Neural cell (in vitro differentiated cells): Measurements from ENCODE around the gene FGD5. TPM values are rescaled to one million over a fixed set of nuclear protein-coding genes. Genes with fewer than 3 reads are reported as not detected.

ENCODE experiments used
- H2AFZ ChIP-seq: fragments of 200-600, 300-800 bp; sonication (generic), shearing (Covaris generic); 2 replicates; pipeline ENCODE4 v1.6.0; 2014; ENCODE audit warnings: low read depth, mild to moderate bottlenecking, antibody characterized with exemption, low read length, moderate library complexity
- H3F3A ChIP-seq: fragments of 200-600 bp; shearing (Covaris generic); 2 replicates; pipeline ENCODE4 v1.6.1; 2016; ENCODE audit warnings: mild to moderate bottlenecking, moderate library complexity, mixed read lengths, antibody characterized with exemption, low read length; ENCODE audit not compliant: insufficient read depth, poor library complexity, severe bottlenecking
- H3K27ac ChIP-seq: fragments of 200-600, 300-800 bp; sonication (generic), shearing (Covaris generic); 2 replicates; pipeline ENCODE4 v1.5.1; 2014; ENCODE audit warnings: mild to moderate bottlenecking, low read length, moderate library complexity
- H3K27me3 ChIP-seq: fragments of 300-800, 200-600 bp; sonication (generic), shearing (Covaris generic); 2 replicates; pipeline ENCODE4 v1.6.0; 2014; ENCODE audit warnings: mild to moderate bottlenecking, low read depth, low read length, moderate library complexity; ENCODE audit not compliant: insufficient read depth
- H3K36me3 ChIP-seq: fragments of 300-800, 200-600 bp; sonication (generic), shearing (Covaris generic); 2 replicates; pipeline ENCODE4 v1.5.1; 2014; ENCODE audit warnings: mild to moderate bottlenecking, antibody characterized with exemption, low read length, moderate library complexity; ENCODE audit not compliant: insufficient read depth
- H3K4me2 ChIP-seq: fragments of 300-800, 200-600 bp; sonication (generic), shearing (Covaris generic); 2 replicates; pipeline ENCODE4 v1.6.0; 2014; ENCODE audit warnings: mild to moderate bottlenecking, low read length
- H3K4me3 ChIP-seq: fragments of 300-800, 200-600 bp; sonication (generic), shearing (Covaris generic); 2 replicates; pipeline ENCODE4 v1.5.1; 2014; ENCODE audit warnings: mild to moderate bottlenecking, low read length, moderate library complexity
- H3K79me2 ChIP-seq: fragments of 200-600 bp; shearing (Covaris generic); replicated peaks from 2 replicates; pipeline ENCODE4 v1.6.0; 2014; ENCODE audit warnings: mild to moderate bottlenecking, low read length, moderate library complexity; ENCODE audit not compliant: insufficient read depth
- H3K9ac ChIP-seq: fragments of 300-800, 200-600 bp; sonication (generic), shearing (Covaris generic); 2 replicates; pipeline ENCODE4 v1.6.1; 2016; ENCODE audit warnings: mild to moderate bottlenecking, low read length, mixed read lengths
- H3K9me2 ChIP-seq: fragments of 200-600 bp; shearing (Covaris generic); 2 replicates; pipeline ENCODE4 v1.6.1; 2016; ENCODE audit warnings: mild to moderate bottlenecking, low read length, mixed read lengths; ENCODE audit not compliant: insufficient read depth
- H3K9me3 ChIP-seq: fragments of 200-600, 300-800 bp; sonication (generic), shearing (Covaris generic); 2 replicates; pipeline ENCODE4 v1.6.1; 2016; ENCODE audit warnings: mild to moderate bottlenecking, mixed run types, low read length, moderate library complexity, mixed read lengths
- H4K20me1 ChIP-seq: fragments of 200-600 bp; shearing (Covaris generic); 2 replicates; pipeline ENCODE4 v1.6.1; 2016; ENCODE audit warnings: mild to moderate bottlenecking, mixed run types; ENCODE audit not compliant: insufficient read depth
- EP300 ChIP-seq: fragments of 450-650 bp; conservative IDR thresholded peaks from 2 replicates; pipeline ENCODE4 v1.6.1; 2014; ENCODE audit warnings: antibody characterized with exemption, mild to moderate bottlenecking, moderate library complexity; ENCODE audit not compliant: poor library complexity, severe bottlenecking
- EZH2 ChIP-seq: fragments of 200-600, 300-800 bp; shearing (Covaris generic), sonication (generic); IDR thresholded peaks from 2 replicates; pipeline ENCODE4 v1.6.1; 2014; ENCODE audit warnings: antibody characterized with exemption, low read length, borderline replicate concordance, mild to moderate bottlenecking; ENCODE audit not compliant: insufficient read depth, poor library complexity, severe bottlenecking
- MXI1 ChIP-seq: fragments of 450-650 bp; conservative IDR thresholded peaks from 2 replicates; pipeline ENCODE4 v1.6.1; 2014; ENCODE audit warnings: antibody characterized with exemption, mild to moderate bottlenecking; ENCODE audit not compliant: poor library complexity, severe bottlenecking
- POLR2AphosphoS5 ChIP-seq: IDR thresholded peaks from 2 replicates; pipeline ENCODE4 v1.6.1; 2012
- RAD21 ChIP-seq: fragments of 450-650 bp; conservative IDR thresholded peaks from 2 replicates; pipeline ENCODE4 v1.6.1; 2014; ENCODE audit warnings: antibody characterized with exemption, mild to moderate bottlenecking, moderate library complexity
- SMC3 ChIP-seq: fragments of 450-650 bp; conservative IDR thresholded peaks from 2 replicates; pipeline ENCODE4 v1.6.1; 2014; ENCODE audit warnings: antibody characterized with exemption, mild to moderate bottlenecking, moderate library complexity; ENCODE audit not compliant: poor library complexity
- TAF1 ChIP-seq: IDR thresholded peaks from 2 replicates; pipeline ENCODE4 v1.6.1; 2012; ENCODE audit warnings: low read depth
- polyA plus RNA-seq: library from polyadenylated mRNA; depleted of rRNA; stranded (reverse); fragments of >200 nt; gene quantifications from 2 replicates; pipeline ENCODE4 v1.2.3, GENCODE V29; 2014
- TF ChIP-seq, protein P1 (sequence below): fragments of 450-650 bp; IDR thresholded peaks from 2 replicates; pipeline ENCODE4 v1.5.1; 2014; ENCODE audit warnings: antibody characterized with exemption, mild to moderate bottlenecking, moderate library complexity; ENCODE audit not compliant: poor library complexity, severe bottlenecking
- TF ChIP-seq, protein P2 (sequence below): IDR thresholded peaks from 2 replicates; pipeline ENCODE4 v1.6.1; 2012; ENCODE audit warnings: borderline replicate concordance

Gene FGD5
- polyA plus RNA-seq, 1 donor from 2014 or later: not detected

DNA sequence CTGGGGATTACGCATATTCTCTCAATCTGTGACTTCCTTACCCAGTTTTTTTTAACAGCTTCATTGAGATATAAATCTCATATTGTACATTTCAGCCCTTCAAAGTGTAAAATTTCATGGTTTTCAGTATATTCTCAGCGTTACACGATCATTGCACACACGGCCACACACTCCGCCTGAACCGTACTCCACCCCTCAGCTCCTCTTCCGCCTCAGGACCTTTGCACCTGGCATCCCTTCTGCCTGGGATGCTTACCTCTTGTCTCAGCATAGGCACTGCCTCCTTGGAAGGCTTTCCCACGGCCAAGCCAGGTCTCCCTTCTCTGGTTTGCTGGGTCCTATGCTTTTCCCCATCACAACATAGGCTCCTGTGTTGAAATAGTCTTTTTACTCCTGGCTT is 71.2 kb downstream of the FGD5 start:
- H3K36me3 ChIP-seq: no peaks in the 10 kb centered on the region
- H3K9me3 ChIP-seq: no peaks in the 10 kb centered on the region
- H3K4me3 ChIP-seq: no peak overlapping the region
- no peaks in the 10 kb centered on the region for H3K9me2 ChIP-seq
- no peak overlapping the region for H3K4me2 ChIP-seq
- H3F3A ChIP-seq: no peaks in the 10 kb centered on the region
- H3K27me3 ChIP-seq: no peaks in the 10 kb centered on the region
- no peak overlapping the region for H2AFZ ChIP-seq
- H3K27ac ChIP-seq: no peak overlapping the region
- no peaks in the 10 kb centered on the region for H3K79me2 ChIP-seq
- H4K20me1 ChIP-seq: no peaks in the 10 kb centered on the region
- H3K9ac ChIP-seq: no peak overlapping the region
- TF ChIP-seq MXI1 (no peak), EP300 (no peak), TAF1 (no peak), EZH2 (no peak), POLR2AphosphoS5 (no peak)
- TF ChIP-seq, protein P1, sequence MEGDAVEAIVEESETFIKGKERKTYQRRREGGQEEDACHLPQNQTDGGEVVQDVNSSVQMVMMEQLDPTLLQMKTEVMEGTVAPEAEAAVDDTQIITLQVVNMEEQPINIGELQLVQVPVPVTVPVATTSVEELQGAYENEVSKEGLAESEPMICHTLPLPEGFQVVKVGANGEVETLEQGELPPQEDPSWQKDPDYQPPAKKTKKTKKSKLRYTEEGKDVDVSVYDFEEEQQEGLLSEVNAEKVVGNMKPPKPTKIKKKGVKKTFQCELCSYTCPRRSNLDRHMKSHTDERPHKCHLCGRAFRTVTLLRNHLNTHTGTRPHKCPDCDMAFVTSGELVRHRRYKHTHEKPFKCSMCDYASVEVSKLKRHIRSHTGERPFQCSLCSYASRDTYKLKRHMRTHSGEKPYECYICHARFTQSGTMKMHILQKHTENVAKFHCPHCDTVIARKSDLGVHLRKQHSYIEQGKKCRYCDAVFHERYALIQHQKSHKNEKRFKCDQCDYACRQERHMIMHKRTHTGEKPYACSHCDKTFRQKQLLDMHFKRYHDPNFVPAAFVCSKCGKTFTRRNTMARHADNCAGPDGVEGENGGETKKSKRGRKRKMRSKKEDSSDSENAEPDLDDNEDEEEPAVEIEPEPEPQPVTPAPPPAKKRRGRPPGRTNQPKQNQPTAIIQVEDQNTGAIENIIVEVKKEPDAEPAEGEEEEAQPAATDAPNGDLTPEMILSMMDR: no peak

DNA sequence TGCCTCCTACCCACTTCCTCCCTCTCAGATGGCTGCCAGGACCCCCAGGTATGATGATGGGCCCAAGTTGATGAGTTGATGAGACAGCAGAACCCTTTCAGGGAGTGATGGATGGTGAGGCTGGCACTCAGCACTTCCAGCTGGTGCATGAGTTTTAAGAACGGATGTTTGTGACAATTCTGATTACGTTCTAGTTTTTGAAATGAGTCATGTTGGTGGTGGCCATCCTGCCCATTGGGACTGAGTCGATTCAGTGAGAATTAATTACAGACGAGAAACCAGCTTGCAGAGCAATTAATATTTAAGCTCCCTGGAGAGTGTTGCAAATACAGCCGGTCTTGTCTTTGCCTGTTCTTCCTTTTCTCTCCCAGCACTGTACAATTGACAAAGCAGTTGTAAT is 71.7 kb downstream of the FGD5 start:
- H2AFZ ChIP-seq: no peak overlapping the region

More for the DNA sequence above, 71.7 kb downstream of the FGD5 start:
- Histone ChIP-seq H3K36me3 (no peaks in the 10 kb centered on the region), H3K9me2 (no peaks in the 10 kb centered on the region), H3K4me3 (no peak overlapping the region), H3K4me2 (no peak overlapping the region), H3K9me3 (no peaks in the 10 kb centered on the region), H3K27me3 (no peaks in the 10 kb centered on the region), H4K20me1 (no peaks in the 10 kb centered on the region), H3K27ac (no peak overlapping the region), H3K9ac (no peak overlapping the region), H3F3A (no peaks in the 10 kb centered on the region), H3K79me2 (no peaks in the 10 kb centered on the region)
- TF ChIP-seq, protein P1: no peak
- TF ChIP-seq MXI1: no peak
- TF ChIP-seq POLR2AphosphoS5: no peak
- TF ChIP-seq EZH2: no peak
- no peak for TF ChIP-seq RAD21
- TF ChIP-seq SMC3: no peak
- TF ChIP-seq, protein P2, sequence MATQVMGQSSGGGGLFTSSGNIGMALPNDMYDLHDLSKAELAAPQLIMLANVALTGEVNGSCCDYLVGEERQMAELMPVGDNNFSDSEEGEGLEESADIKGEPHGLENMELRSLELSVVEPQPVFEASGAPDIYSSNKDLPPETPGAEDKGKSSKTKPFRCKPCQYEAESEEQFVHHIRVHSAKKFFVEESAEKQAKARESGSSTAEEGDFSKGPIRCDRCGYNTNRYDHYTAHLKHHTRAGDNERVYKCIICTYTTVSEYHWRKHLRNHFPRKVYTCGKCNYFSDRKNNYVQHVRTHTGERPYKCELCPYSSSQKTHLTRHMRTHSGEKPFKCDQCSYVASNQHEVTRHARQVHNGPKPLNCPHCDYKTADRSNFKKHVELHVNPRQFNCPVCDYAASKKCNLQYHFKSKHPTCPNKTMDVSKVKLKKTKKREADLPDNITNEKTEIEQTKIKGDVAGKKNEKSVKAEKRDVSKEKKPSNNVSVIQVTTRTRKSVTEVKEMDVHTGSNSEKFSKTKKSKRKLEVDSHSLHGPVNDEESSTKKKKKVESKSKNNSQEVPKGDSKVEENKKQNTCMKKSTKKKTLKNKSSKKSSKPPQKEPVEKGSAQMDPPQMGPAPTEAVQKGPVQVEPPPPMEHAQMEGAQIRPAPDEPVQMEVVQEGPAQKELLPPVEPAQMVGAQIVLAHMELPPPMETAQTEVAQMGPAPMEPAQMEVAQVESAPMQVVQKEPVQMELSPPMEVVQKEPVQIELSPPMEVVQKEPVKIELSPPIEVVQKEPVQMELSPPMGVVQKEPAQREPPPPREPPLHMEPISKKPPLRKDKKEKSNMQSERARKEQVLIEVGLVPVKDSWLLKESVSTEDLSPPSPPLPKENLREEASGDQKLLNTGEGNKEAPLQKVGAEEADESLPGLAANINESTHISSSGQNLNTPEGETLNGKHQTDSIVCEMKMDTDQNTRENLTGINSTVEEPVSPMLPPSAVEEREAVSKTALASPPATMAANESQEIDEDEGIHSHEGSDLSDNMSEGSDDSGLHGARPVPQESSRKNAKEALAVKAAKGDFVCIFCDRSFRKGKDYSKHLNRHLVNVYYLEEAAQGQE: no peak
- no peak for TF ChIP-seq EP300
- TF ChIP-seq TAF1: no peak
